ENCODE data around the gene IFNG. TPM values are rescaled to one million over a fixed set of nuclear protein-coding genes. Genes with fewer than 3 reads are reported as not detected.

IFNG gene
- polyA plus RNA-seq, 1 donor from 2014 or later: not detected

- Histone ChIP-seq H3K4me3 (ENCODE audit: low read length) (no peak overlapping the region), H3K36me3 (ENCODE audit: insufficient read depth, low read length) (no peaks in the 10 kb centered on the region), H3K27me3 (ENCODE audit: insufficient read depth, low read depth, low read length) (no peaks in the 10 kb centered on the region), H3K27ac (ENCODE audit: low read length) (no peak overlapping the region), H4K20me1 (ENCODE audit: insufficient read depth) (no peaks in the 10 kb centered on the region), H3K4me2 (ENCODE audit: low read length) (no peak overlapping the region), H2AFZ (ENCODE audit: low read depth, low read length) (no peak overlapping the region), H3K9me3 (ENCODE audit: low read length) (no peaks in the 10 kb centered on the region), H3F3A (ENCODE audit: insufficient read depth, low read length, poor library complexity, severe bottlenecking) (no peaks in the 10 kb centered on the region), H3K9ac (ENCODE audit: low read length) (no peak overlapping the region), H3K79me2 (replicated peaks; ENCODE audit: insufficient read depth, low read length) (no peaks in the 10 kb centered on the region), H3K9me2 (ENCODE audit: insufficient read depth, low read length) (no peaks in the 10 kb centered on the region)
- TF ChIP-seq CTCF (IDR thresholded peaks at IDR 0.05; ENCODE audit: poor library complexity, severe bottlenecking) (no peak), EZH2 (IDR thresholded peaks at IDR 0.05; ENCODE audit: borderline replicate concordance, insufficient read depth, low read length, poor library complexity, severe bottlenecking) (no peak), EP300 (conservative IDR thresholded peaks at IDR 0.05; ENCODE audit: poor library complexity, severe bottlenecking) (no peak), MXI1 (conservative IDR thresholded peaks at IDR 0.05; ENCODE audit: poor library complexity, severe bottlenecking) (no peak), TAF1 (IDR thresholded peaks at IDR 0.05; ENCODE audit: low read depth) (no peak), SMC3 (conservative IDR thresholded peaks at IDR 0.05; ENCODE audit: poor library complexity) (no peak), RAD21 (conservative IDR thresholded peaks at IDR 0.05) (no peak), REST (IDR thresholded peaks at IDR 0.05; ENCODE audit: borderline replicate concordance) (no peak), POLR2AphosphoS5 (IDR thresholded peaks at IDR 0.05) (no peak)
Measured at GRCh38 chr12:68114606-68115005, 44.9 kb downstream of the IFNG start.

GRCh38 chr12:68113644-68114043 lies 45.9 kb downstream of the IFNG start:
- Histone ChIP-seq H3K36me3 (ENCODE audit: insufficient read depth, low read length) (no peaks in the 10 kb centered on the region), H3K27me3 (ENCODE audit: insufficient read depth, low read depth, low read length) (no peaks in the 10 kb centered on the region), H3K4me3 (ENCODE audit: low read length) (no peak overlapping the region), H3K9ac (ENCODE audit: low read length) (no peak overlapping the region), H2AFZ (ENCODE audit: low read depth, low read length) (no peak overlapping the region), H3F3A (ENCODE audit: insufficient read depth, low read length, poor library complexity, severe bottlenecking) (no peaks in the 10 kb centered on the region), H3K79me2 (replicated peaks; ENCODE audit: insufficient read depth, low read length) (no peaks in the 10 kb centered on the region), H4K20me1 (ENCODE audit: insufficient read depth) (no peaks in the 10 kb centered on the region), H3K4me2 (ENCODE audit: low read length) (no peak overlapping the region), H3K9me3 (ENCODE audit: low read length) (no peaks in the 10 kb centered on the region), H3K27ac (ENCODE audit: low read length) (no peak overlapping the region), H3K9me2 (ENCODE audit: insufficient read depth, low read length) (no peaks in the 10 kb centered on the region)
- TF ChIP-seq MXI1 (conservative IDR thresholded peaks at IDR 0.05; ENCODE audit: poor library complexity, severe bottlenecking) (no peak), TAF1 (IDR thresholded peaks at IDR 0.05; ENCODE audit: low read depth) (no peak), SMC3 (conservative IDR thresholded peaks at IDR 0.05; ENCODE audit: poor library complexity) (no peak), CTCF (IDR thresholded peaks at IDR 0.05; ENCODE audit: poor library complexity, severe bottlenecking) (no peak), EP300 (conservative IDR thresholded peaks at IDR 0.05; ENCODE audit: poor library complexity, severe bottlenecking) (no peak), POLR2AphosphoS5 (IDR thresholded peaks at IDR 0.05) (no peak), REST (IDR thresholded peaks at IDR 0.05; ENCODE audit: borderline replicate concordance) (no peak), RAD21 (conservative IDR thresholded peaks at IDR 0.05) (no peak), EZH2 (IDR thresholded peaks at IDR 0.05; ENCODE audit: borderline replicate concordance, insufficient read depth, low read length, poor library complexity, severe bottlenecking) (no peak)
